Stimulated activated CD8-positive, alpha-beta memory T cell treated with anti-CD3 and anti-CD28 coated beads, Interleukin-15, amount 100 ng/mL, for 48 hours (primary cell): Measurements from ENCODE around the gene TSPYL4.
"Not testable (repeated sequence)": the region's sequence is repeated elsewhere in the genome, so short reads cannot be mapped to it uniquely, and the experiment has no call there.

Source experiments
- DNase-seq, 2 donors: peaks; one replicate each; pipeline ENCODE4 v3.0.0-alpha.2; 2020; ENCODE audit warnings: low read depth in 2 of 2

The TSPYL4 gene

DNA sequence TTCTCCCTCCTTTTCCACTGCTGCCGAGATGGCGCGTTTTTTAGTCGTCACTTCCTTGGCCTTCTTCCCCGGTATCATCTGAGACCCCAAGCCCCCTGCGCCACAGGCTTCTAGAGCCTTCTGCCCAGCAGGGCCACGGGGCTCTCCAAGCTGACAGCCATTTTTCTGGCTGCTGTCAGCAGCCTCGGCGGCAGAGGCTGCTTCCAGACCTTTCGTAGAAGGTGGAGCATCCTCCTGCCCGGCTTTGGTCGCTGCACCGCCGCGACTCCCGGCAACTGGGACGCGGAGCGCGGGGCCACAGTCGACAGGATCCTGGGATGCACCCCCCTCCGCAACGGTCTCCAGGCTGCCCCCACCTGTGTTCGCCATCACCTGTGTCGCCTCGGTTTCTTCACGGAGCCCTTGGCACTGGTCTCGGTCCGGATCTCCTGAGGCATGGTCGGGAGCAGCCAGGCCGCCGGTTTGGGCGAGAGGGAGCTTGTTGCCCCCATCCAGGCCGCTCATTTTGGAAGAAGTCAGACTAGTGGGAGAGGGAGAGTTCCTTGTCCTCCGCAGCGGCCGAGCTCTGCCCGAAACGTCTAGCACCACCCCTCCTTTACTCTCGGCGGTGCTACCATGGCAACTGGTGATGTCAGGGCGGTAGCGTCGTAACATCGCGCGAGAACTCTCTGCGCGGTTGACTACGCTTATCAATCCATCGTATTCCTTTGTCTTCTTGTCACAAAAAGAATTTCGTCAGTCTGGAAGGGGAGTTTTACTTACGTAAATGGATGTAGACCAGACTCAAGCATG lies at the start of gene TSPYL4:
Gene TSPYL4 (minus strand): TSS at position 571 of the 792 bp plus-strand sequence. CDS start 67 bp downstream, at position 504.
- DNase-seq = peak; percentile 80 to 83

DNA sequence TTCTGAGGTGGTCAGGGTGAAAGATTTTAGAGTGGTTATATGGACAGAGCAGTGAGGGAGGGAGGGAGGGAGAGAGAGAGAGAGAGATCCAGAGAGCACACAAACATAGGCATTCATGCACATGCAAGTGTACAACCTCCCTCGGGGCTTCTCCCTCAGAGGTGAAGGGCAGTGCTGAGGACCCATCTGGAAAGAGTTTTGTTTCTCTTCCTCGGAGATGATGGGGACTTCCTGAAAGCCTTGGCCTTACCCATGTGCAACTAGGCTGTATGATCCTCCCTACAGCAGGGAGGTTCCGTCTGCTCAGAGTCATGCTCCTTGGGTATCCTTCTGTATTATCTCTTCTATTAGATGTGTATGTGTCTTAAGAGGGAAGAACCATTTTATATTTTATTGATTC lies 47.2 kb upstream of the TSPYL4 start:
- DNase-seq = no peak

DNA sequence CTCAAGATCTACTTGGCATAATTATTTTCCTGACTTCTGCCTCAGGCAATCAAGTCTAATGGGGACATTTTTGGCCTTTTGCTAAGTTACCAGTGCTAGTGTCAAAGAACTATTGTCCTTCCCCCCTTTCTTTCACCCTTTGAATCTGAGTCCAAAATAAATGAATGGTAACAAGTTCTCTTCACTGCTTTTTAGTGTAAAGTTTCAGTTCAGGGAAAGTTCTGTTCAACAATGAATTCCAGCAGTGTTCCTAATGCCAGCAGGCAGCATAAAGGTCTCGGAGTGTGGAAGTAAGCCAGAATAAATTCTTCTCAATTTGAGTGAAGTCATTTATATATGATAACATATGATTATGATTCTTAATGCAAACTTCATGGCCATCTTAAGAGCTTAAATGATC lies 46.7 kb upstream of the TSPYL4 start:
- no peak for DNase-seq

DNA sequence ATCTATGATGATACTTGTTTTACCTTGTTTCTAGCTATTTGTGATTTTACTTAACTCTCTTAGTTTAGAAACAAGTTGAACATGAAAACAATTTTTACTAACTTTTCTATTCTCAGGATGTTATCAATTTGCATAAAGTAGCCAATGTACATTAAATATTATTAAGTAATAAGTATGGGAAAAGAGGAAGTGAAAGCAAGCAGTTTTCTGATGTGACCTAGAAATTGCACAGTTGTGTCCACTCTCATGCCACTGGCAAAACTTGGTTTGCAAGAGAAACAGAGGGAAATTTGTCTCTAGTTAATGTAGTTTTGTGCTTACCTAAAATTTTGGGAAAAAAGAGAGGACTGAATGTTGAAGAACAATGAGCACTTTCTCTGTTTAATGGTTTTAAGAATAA lies 45.1 kb upstream of the TSPYL4 start:
- DNase-seq = no peak

- no peak for DNase-seq
Observed at GRCh38 chr6:116298273-116298672, 44.4 kb upstream of the TSPYL4 start.

DNA sequence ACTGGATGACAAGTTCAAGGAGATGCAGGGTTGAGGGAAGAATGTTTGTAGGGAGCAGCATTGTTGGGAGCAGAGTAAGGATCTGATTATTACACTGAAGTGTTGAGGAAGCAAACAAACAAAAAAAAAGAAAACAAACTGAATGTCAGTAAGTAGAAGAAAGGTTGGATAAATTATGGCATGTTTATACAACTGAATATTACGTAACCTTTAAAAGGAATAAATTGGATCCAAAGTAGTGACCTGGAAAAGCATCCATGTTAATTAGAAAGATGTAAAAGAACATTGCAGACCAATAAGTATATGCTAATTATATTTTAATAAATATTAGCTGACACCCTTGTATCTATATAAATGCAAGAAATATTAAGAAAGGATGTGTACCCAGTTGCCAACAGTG lies 38.7 kb upstream of the TSPYL4 start:
- DNase-seq = no peak

DNA sequence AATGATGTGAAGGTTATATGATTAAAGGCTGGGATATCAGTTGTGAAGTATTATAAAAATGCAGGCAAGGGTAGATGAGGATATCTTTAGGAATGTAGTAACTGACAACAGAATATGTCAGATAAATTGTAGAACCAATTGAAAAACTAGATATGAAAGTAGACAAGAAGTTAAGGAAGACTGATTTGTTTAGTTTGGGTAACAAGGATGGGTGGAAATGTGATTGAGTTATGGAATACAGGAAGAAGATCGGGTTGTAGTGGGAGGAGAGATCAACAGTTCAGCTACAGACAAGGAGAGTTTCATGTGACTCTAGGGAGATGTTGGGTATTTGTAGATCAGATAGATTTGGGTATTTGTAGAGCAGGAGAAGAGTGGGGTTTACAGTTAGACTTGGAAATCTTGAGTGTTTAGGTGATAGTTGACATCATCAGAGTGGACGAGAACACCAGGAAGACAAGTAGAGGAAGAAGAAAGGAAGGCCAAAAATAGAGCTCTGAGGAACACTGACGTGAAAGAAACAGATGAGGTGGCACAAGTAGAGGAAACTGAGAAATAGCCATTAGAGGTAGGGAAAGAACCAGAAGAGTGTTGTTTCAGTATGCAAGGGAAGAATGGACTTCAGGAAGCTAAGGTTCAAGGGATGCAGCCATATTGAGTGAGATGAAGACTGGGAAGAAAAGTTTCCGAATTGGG lies 38.0 kb upstream of the TSPYL4 start:
- no peak for DNase-seq

- no peak for DNase-seq
Observed at GRCh38 chr6:116290799-116291198, 36.9 kb upstream of the TSPYL4 start.

- DNase-seq = no peak
Observed at GRCh38 chr6:116289876-116290275, 36.0 kb upstream of the TSPYL4 start.

- no peak for DNase-seq
Observed at GRCh38 chr6:116287689-116288282, 33.9 kb upstream of the TSPYL4 start.

GRCh38 chr6:116286773-116287358 lies 33.0 kb upstream of the TSPYL4 start:
- DNase-seq = no peak

- not testable (repeated sequence) for DNase-seq
Observed at GRCh38 chr6:116284984-116285383, 31.1 kb upstream of the TSPYL4 start.

DNA sequence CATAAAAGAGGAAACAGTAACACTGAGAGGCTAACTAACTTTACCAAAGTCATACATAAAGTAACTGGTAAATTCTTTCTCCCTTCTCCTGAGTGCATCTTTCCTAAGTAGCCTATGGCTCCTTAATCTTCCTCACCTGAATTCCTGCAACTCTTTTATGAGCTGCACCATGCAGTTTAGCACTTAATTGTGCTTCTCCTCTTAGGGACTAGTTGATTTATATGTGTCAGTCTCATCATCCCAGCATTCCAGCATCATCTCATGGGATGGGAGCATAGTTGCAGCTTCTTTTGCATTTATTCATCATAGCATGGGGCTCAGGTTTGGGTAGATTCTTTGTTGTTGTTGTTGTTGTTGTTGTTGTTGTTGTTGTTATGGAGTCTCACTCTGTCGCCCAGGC lies 29.3 kb upstream of the TSPYL4 start:
- no peak for DNase-seq

GRCh38 chr6:116282698-116283097 lies 28.8 kb upstream of the TSPYL4 start:
- DNase-seq = no peak

DNA sequence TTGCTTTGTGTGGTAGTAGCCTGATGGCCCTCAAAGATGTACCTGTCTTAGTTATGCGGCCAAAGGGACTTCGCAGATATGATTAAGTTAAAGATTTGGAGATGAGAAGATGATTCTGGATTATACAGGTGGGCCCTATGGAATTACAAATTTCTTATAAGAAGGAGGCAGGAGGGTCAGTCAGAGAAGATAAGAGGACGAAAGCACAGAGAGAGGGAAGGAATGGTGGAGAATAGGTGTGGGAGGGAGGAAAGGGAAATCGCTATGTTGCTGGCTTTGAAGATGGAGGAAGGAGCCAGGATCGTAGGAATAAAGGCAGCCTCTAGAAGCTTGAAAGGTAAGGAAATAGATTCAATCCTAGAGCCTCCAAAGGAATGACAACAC lies 27.1 kb upstream of the TSPYL4 start:
- DNase-seq = no peak

DNA sequence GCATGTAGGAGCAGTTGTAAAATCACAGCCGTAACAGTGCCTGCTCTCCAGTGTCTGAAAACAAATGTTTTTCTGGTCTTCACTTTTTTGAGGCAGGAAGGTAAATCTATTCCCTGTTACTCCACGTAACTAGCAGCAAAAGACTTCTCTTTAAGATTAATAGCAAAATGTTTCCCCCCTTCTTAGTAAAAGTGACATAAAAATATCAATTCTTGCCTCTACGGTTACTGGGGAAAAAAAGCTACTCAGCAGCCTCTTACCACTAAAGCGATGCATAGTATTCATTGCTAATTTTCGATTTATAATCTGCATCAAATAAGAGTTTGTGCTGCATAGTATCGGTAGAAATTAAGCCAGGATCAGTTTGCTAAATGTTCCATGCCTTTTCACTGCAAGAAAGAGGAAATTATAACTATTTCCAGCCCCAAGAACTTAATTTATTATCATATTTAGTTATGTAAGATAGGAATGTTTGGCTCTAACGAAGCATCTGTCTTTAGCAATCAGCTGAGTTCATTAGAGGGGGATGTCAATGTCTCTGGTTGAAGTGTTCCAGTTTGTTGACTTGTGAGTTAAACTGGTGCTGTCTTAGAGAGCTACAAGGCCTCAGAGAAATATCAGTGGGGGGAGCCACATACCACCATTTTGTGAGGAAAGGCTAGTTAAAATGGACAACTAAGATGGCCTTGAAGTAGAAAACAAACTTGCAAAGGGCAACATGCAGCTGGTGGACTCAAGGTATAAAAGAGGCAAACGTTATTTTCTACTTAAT lies 26.5 kb upstream of the TSPYL4 start:
- no peak for DNase-seq

GRCh38 chr6:116279232-116280160 lies 25.6 kb upstream of the TSPYL4 start, which contains the start of gene TSPYL1:
Gene TSPYL1 (minus strand): TSS chr6:116279930. CDS start chr6:116279830, 100 bp downstream.
- peak; percentile 89 to 90 for DNase-seq

- no peak for DNase-seq
Observed at GRCh38 chr6:116278854-116279231, 25.0 kb upstream of the TSPYL4 start.

DNA sequence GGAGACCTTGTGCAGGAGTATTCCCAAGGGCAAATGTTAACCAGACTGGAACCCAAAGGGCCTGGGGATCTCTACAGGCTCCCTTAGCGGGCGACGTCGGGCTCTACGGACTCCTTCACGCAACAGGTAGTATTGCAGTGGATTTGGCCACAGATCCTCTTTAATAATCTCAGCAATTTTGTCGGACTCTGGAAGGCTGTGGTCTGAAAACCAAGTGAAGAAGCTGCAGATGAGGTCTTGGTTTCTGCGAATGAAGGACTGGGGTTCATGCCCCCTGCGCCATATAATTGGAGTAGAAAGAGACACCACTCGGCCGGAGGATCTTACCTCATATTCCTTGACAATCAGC lies 24.6 kb upstream of the TSPYL4 start:
- no peak for DNase-seq

DNA sequence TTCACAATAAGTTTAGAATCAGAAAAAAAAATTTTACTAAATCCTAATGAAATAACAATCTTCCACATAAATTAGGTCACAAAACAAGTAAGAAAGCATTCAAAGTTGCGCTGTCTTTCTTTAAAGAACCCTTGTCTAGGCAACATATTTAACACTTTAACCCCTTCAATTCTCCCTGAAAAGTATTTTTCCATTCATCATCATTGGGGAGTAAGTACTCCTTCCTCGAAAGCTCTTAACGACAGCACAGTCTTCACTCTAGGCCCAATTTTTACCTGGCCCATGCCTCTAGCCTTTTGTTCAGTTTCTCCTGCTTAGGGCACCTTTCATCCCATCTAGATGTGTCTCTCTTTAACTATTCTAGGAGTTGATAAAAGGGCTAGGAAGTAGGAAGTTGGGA lies 23.2 kb upstream of the TSPYL4 start:
- no peak for DNase-seq
